Fibroblast of skin of left biceps (primary cell): ENCODE data around the gene SYNJ2.

ENCODE experiments used
- DNase-seq, 2 experiments: peaks; one replicate each; pipeline ENCODE4 v3.0.0-alpha.2; 2013; ENCODE audit warnings: low read depth in 2 of 2

SYNJ2 gene

DNA sequence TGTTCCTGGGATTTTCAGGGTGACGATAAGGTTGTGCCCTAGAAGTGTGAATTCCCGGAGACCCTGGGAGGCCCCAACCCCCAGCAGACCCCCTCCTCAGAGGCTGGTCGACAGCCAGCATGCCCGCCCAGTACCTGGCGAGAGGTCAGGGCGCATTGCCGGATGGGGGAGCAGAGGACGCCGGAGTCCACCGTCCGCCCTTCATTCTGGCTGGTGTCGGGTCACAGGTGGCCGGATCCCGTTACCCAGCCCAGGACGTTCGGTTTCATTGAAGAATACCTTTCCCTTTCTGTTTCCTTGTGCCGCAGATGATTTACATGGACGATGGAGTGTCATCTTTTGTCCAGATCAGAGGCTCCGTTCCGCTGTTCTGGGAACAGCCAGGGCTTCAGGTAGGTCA is 61.3 kb downstream of the SYNJ2 start:
- DNase-seq = no peak

DNA sequence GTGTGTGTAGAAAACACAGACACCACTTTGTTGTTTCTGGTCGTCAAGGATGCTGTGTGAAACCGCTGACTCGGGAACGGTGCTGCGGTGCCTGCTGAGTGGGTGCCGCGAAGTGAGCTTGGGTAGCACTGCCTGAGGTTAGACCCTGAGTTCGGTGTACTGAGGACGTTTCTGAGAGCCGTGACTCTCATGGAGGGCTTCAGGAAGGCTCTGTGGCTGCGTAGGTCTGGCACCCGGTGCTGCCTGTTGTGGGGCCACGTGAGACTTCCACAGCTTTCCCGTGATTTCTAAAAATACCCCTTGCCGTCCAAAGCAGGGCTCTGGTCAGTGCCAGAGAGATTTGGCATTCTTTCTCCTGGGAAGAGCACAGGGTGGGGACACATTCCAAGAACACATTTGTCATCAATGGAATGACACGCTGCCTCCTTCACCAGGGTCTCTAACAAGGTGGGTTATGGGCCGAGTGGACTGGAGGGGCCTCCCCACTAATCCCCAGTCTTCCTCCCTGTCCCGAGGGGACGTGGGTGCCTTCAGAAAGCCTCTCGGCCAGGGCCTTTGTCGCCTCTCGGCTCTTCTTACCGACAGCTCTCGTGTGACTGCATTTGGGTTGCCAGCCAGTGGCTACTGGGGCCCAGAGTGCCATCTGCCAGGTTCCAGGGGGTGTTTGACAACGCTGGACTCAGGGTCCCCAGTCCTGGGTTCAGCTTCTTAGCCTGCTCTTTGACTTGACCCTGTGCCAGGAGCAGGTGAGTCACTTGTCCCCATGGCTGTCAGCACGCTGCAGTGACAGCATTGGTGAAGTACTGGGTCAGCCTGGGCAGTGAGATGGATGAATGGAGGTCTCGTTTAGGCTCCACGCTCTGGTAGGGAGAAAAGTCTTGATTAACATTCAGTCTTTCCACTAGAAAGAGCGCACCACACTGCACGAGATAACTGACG is 62.2 kb downstream of the SYNJ2 start:
- DNase-seq = no peak

DNA sequence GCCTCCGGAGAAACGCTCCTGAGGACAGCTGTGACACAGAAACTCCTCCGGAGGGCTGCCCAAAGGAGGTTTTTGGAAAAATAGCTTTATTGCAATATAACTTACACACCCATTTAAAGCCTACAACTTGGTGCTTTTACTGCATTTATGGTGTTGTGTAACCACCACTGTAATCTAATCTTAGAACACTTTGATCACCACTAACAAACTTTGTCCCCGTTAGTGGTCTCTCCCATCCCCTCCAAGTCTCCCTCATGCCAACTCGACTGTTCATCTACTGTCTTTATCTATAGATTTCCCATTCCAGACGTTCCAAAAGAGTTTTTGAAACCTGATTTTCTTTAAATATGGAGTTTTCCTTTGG is 62.8 kb downstream of the SYNJ2 start:
- no peak for DNase-seq

DNA sequence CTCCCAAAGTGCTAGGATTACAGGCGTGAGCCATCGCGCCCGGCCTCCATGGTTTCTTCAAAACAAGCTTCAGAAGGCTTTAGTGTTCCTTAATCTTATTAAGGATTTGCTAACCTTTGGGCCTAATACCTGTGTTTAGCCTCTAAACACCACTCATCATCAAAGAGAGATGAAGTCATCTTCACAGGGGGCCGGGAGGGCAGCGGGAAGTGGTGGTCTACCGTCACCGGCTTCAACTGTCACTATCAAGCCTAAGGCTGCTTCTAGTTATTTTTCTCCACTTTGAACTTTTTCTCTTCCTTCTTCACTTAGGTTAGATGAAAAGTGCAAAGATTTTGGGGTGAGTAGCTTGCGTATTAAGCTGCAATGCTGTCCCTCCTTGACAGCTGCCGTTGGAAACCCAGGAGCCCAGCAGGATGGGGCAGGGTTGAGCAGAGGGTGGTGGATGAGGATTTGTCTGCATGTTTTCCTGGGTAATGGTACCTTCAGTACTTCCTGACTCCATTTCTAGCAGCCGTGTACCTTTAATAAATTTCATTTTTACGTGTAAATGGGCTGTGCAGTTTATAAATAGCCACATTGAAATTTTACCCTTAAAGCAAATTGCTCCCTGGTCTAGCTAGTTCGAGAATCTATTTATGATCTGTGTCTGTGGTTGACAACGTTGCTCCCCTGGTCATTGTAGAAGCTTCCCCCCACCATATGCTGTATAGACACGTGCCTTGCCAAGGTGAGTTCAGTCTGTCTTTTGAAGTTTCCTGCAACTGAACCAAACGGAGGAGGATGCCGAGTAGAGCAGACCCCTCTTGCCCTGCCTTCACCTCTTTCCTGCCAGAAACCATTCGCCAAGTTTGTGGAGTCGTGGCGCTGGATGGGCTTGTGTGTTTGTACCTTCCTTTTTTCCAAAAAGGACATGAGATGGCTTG is 64.8 kb downstream of the SYNJ2 start:
- no peak for DNase-seq

DNA sequence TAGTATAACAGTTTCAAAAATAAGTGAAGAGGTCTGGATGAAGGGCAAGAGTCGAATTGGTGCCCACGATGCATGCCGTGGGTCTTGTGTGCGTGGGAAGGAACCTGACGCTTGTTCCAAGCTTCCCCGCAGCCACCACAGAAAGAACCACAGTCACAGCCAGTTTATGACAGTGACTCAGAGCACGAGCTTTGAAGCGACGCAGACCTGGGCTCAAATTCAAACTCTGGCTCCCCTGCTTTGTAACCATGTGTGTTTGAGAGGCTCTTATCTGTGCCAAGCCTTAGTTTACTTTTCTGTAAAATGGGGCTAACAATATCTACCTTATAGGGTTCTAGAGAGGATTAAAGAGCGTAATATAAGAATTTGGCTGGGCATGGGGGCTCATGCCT is 65.5 kb downstream of the SYNJ2 start:
- DNase-seq = no peak

DNA sequence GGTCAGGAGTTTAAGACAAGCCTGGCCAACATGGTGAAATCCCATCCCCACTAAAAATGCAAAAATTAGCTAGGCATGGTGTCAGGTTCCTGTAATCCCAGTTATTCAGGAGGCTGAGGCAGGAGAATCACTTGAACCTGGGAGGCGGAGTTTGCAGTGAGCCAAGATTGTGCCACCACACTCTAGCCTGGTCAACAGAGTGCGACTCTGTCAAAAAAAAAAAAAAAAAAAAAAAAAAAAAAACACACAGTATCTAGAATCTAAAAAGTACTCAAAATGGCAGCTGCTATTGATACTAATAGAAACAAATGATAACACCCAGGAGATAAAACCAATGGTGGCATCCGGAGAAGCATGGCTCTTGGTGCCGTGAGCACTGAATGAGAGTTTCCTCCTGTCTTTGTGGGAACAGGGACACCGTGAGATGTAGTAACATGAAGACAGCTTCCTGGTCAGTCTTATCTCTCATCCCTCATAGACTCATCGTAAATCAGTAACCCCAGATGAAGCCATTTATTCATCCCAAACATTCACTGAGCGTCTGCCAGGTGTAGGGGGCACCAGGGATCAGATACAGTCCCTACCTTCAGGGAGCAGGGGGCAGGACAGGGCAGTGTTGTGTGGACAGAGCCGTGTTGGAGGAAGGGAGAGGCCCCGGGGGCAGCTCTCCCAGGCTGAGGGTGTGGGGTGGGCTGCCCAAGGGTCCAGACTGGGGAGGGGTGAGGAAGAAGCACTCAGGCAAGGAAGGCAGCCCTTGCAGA is 66.1 kb downstream of the SYNJ2 start:
- no peak for DNase-seq

DNA sequence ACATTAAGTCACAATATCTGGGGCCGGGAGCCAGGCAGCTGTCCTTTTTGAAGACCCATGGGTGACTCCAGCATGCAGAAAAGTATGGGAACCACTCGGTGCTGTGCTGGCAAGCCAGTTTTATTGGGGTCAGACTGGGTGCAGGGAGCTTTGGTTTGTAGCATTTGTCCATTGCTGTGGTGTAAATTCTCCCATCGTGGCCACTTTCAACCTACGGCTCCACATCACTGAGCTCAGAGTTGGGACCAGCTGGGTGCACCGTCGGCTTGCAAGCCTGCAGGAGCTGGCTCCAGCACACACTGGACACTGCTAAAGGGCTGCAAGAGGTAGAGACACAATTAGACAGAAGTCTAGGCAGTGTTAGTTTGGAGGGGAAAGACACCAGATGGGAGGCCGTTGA is 66.9 kb downstream of the SYNJ2 start:
- no peak for DNase-seq

DNA sequence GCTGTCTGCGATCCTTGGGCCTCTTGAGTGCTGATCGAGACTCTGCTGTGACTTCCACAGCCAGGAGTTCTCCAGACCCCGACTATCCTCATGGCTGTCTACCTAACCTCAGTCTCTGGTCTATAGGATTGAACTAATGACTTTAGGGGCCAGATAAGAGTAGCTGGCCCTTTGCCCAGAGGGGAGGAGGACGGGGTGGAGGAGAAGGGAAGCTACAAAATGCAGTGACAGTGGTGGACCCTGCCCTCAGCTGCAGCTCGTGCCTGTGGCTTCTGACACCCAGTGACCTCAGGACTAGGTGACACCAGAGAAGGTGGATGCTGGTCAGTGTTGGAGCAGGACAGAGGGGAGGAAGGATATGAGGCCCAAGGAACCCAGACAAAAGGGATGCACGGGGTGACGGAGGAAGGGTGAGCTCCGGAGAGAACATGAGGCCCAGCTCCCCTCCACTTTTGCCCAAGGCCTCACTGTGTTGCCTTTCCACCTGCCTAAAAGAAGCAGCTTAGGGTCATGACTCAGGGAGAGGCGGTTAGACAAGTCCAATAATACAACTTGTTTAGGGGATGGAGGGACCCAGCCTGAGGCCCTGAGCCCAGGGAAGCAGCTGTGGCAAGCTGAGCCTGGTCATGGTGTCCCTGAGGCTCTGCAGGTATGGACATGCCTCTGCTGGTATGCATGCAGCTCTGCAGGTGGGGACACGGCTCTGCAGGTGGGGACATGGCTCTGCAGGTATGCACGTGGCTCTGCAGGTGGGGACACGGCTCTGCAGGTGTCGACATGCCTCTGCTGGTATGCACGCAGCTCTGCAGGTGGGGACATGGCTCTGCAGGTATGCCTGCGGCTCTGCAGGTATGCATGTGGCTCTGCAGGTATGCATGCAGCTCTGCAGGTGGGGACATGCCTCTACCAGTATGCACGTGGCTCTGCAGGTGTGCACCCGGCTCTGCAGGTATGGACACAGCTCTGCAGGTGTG is 67.7 kb downstream of the SYNJ2 start:
- no peak for DNase-seq

DNA sequence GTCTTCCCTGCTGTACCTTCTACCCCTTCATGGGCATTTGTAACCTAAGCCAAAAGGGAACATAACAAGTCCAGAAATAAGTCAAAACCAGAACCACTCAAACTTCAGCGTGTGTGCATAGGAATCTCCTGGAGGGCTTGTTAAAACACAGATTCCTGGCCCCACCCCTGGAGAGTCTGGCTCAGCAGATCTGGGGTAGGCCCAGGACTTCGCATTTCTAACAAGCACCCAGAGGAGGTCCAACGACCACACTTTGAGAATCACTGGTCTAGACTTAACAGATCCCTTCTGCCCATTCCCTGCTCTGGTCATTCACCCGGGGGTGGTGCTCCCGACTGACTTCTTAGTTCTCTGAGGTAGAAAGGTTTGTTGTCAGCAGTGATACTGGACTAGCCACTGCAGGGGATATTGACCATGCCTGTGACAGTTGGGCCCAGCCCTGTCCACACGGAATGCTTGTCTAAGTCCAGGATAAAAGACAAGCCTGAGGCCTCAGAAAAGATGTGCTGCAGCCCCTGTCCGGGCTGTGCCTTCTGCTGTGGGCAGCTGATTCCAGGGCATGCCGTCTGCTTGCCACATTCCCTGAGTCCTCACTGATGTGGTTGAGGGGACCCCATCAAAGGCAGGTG is 68.6 kb downstream of the SYNJ2 start:
- DNase-seq = no peak

DNA sequence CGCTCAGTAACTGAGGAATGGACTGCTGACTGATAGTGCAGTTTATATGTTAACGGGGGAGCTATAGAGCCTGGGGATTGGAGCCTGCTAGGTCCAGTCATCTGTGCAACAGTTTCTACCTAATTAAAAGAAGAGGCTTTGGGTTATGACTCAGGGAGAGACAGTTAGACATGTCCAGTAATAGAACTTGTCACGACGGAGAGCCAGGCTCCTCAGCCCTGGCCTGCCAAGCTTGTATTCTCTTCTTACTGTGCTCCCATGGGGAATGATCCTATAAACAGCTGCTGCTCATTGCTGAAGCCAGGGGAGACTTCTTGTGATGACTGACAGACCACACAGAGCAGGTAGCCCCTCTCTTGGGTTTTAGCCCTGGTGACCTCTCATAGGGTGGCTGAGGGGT is 69.3 kb downstream of the SYNJ2 start:
- no peak for DNase-seq

DNA sequence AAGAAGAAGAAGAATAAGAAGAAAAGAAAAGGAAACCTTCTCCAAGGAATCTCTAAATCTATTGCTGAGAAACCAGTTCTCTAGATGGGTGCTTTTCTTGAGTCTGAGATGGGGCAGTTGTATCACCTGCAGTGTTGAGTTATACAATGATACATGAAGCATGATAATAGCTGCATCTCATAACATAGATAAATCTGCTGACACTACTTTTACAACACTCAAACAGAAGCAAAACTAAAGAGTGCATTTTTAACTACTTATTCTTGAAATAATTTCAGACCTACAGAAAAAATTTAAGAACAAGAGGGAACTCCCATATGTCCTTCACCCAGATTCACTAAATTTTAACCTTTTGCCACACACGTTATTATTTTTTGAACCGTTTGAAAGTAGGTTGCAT is 70.3 kb downstream of the SYNJ2 start:
- DNase-seq = no peak

DNA sequence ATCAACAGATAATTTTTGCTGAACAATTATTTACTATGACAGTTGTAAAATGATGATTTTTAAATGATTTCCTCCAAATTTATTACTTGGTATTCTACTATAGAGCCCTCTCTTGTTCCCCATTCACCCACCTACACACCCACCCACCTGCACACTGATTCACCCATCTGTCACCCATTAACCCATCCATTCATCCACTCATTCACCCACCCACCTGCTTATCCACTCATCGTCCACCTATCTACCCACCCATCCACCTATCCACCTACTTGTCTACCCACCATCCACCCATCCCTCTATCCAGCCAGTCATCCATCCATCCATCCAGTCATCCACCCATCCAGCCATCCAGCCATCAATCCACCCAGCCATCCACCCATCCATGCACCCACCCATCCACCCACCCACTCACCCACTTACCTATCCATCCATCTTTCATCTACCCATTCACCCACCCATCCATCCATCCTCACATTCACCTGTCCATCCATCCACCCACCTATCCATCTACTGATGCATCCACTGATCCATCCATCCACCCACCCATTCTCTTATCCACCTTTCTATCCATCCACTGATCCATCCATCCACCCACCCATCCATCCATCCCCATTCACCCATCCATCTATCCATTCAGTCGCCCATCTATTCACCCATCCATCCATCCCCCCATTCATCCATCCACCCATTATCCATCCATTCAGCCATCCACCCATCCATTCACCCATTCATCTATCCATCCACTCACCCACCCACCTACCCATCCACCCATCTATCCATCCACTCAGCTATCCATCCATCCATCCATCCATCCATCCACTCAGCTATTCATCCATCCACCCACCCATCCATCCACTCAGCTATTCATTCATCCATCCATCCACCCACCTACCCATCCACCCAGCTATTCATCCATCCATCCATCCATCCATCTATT is 72.0 kb downstream of the SYNJ2 start:
- DNase-seq = no peak

DNA sequence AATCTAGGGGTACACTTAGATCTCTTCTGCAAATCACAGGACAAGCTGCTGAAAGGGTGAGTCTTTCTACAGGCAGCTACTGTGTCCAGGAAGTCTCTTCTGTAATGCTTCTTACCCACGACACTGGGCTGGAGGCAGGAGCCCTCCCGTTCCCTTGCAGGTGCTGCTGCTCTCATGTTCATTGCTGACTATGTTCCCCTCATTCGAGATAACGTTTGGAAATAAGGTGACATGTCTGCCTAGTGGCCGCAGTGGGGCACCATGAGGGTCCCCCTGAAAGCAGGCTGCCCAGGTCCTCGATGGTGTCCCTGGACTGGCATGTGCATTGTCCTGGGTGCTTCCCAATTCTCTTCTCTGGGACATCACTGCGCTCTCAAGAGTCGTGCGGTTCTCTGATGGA is 74.7 kb downstream of the SYNJ2 start:
- no peak for DNase-seq

DNA sequence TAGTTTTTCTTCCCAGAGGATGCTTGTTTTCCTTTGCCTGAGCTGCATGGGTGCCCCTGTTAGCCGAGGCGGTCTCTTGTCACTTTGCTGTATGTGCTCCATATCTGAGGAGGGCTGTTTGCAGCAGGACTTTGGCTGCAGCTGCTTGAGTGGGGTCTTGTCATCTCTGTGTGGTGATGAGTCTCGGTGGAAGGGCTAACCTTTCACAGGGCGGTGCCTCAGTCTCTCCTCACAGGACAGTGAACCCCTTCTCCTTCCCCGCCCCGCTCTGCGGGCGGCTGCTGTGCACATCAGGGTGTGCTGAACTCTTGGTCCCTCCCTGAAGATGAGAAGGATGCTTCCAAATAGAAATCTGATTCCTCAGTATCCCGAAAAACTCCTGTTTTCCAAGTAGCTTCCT is 75.1 kb downstream of the SYNJ2 start:
- DNase-seq = no peak

DNA sequence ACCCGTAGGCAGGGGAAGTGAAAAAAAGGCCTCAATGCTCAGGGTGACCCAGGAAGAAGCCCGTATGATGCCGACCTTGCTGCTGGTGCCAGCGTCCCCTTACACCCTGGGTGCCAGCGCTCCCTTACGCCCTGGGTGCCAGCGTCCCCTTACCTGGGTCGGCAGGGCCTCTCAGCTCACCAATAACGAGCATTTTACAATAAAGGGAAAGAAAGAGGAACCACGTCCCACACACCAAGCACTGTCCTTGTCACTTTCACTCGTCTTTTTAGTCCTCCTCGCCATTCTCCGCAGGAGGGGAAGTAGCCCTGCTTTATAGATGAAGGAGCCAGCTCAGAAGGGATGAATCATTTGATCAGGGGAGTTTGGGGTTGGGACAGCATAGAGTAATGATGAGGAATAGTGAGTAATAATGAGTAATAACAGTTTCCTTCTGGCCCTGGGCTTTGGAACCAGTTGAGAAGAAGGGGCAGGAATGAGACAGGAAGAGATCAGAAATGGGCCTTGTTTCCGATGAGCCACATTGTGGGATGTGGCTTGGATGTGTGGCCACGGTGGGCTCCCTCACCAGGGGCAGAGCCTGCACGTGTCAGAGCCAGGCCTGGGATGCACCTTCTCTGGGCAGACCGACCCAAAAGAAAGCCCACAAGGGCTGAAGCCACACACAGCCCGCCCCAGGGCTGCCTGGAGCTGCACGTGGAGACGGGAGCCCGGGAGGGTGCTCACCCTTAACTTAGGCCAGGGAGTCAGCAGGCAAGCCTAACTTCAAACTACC is 75.7 kb downstream of the SYNJ2 start:
- DNase-seq = peak; percentile 88

DNA sequence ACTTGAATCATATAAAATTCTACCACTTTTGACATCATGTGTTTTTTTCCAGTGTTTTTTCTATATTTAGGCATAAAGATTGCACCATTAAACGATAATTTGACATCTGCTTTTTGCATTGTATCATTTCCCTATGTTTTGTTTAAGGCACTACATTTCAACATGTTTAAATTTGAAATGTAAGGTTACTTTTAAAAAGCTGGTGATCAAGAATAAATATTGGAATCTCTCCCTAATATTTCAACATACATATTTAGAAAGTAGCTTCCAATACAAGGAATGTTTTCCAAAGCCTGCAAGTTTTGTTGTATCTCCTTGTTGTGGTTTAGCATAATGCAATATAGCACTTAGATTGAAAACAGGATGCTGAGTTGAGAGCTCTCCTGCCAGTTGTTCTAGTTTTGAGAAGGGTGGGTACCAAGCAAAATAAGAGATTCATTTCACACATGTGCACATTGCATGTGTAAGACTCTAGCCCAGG is 76.5 kb downstream of the SYNJ2 start:
- DNase-seq = peak in 1 of 2 experiments; percentile 51

DNA sequence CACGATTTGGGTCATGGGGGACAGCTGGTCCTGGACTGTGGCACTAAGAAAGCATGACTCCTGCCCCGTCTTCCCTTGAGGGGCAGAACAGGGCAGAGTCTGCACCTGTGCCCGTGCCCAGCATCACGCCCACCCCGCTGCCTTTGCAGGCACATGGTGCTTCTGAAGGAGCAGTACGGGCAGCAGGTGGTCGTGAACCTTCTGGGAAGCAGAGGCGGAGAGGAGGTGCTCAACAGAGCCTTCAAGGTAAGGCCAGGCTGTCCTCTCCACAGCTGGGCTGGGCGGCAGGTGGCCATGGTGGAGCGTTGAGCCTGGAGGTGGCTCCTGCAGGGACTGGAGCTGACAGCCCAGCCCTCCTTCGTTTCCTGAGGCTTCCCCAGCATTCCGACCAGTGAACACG is 77.4 kb downstream of the SYNJ2 start:
- no peak for DNase-seq
